ENCODE data around the gene RFPL3. TPM values are rescaled to one million over a fixed set of nuclear protein-coding genes. Genes with fewer than 3 reads are reported as not detected.
"Not testable (repeated sequence)": the region's sequence is repeated elsewhere in the genome, so short reads cannot be mapped to it uniquely, and the experiment has no call there.

Gene RFPL3
- total RNA-seq, 1 donor from 2014 or later, result 0.48 TPM

GRCh38 chr22:32352681-32353080 is 5.0 kb upstream of the RFPL3 start:
- no peak for DNase-seq (ENCODE audit: low spot score)

GRCh38 chr22:32353292-32353691 is 4.4 kb upstream of the RFPL3 start:
- no peak for DNase-seq (ENCODE audit: low spot score)

- no peak for DNase-seq (ENCODE audit: low spot score)
Observed at GRCh38 chr22:32353840-32354239, 3.8 kb upstream of the RFPL3 start.

- peak; percentile 10 for DNase-seq (ENCODE audit: low spot score)
Observed at GRCh38 chr22:32354360-32355351, 3.0 kb upstream of the RFPL3 start.

- DNase-seq (ENCODE audit: low spot score), result no peak
Observed at GRCh38 chr22:32355760-32356159, 1.9 kb upstream of the RFPL3 start.

GRCh38 chr22:32360096-32360495 is 2.4 kb downstream of the RFPL3 start:
- not testable (repeated sequence) for DNase-seq (ENCODE audit: low spot score)

- no peak for DNase-seq (ENCODE audit: low spot score)
Observed at GRCh38 chr22:32361257-32361656, 3.6 kb downstream of the RFPL3 start.

GRCh38 chr22:32364210-32364609 is 6.5 kb downstream of the RFPL3 start:
- no peak for DNase-seq (ENCODE audit: low spot score)

GRCh38 chr22:32375678-32376450 is 18.2 kb downstream of the RFPL3 start:
- DNase-seq (ENCODE audit: low spot score), result no peak

GRCh38 chr22:32376681-32377080 is 19.0 kb downstream of the RFPL3 start:
- DNase-seq (ENCODE audit: low spot score), result no peak

- DNase-seq (ENCODE audit: low spot score), result peak; percentile 8
Observed at GRCh38 chr22:32378707-32379272, 21.1 kb downstream of the RFPL3 start.

- no peak for DNase-seq (ENCODE audit: low spot score)
Observed at GRCh38 chr22:32380991-32381390, 23.3 kb downstream of the RFPL3 start.

- DNase-seq (ENCODE audit: low spot score), result no peak
Observed at GRCh38 chr22:32385681-32386080, 28.0 kb downstream of the RFPL3 start.

GRCh38 chr22:32389685-32390084 is 32.0 kb downstream of the RFPL3 start:
- DNase-seq (ENCODE audit: low spot score), result no peak

- DNase-seq (ENCODE audit: low spot score), result no peak
Observed at GRCh38 chr22:32395107-32395506, 37.4 kb downstream of the RFPL3 start.

GRCh38 chr22:32396255-32396654 is 38.6 kb downstream of the RFPL3 start:
- DNase-seq (ENCODE audit: low spot score), result no peak

GRCh38 chr22:32396746-32397145 is 39.1 kb downstream of the RFPL3 start:
- DNase-seq (ENCODE audit: low spot score), result no peak

GRCh38 chr22:32401486-32401885 is 43.8 kb downstream of the RFPL3 start:
- no peak for DNase-seq (ENCODE audit: low spot score)

- no peak for DNase-seq (ENCODE audit: low spot score)
Observed at GRCh38 chr22:32404021-32404420, 46.4 kb downstream of the RFPL3 start.

- peak; percentile 27 for DNase-seq (ENCODE audit: low spot score)
Observed at GRCh38 chr22:32407312-32407711, 49.6 kb downstream of the RFPL3 start.

GRCh38 chr22:32407936-32408335 is 50.3 kb downstream of the RFPL3 start:
- no peak for DNase-seq (ENCODE audit: low spot score)

- DNase-seq (ENCODE audit: low spot score), result no peak
Observed at GRCh38 chr22:32409977-32410376, 52.3 kb downstream of the RFPL3 start.
